HG02884 (cell line): ENCODE data around the gene LILRB3.
A peak's percentile ranks its signal among the peaks of the same experiment; 100 is the strongest.
"Not testable (repeated sequence)": the region's sequence is repeated elsewhere in the genome, so short reads cannot be mapped to it uniquely, and the experiment has no call there.

Source experiments
- ATAC-seq: cut with Tn5 transposase; IDR thresholded peaks from one replicate; pipeline ENCODE4 v1.9.1; 2021; ENCODE audit warnings: mild to moderate bottlenecking, moderate library complexity; ENCODE audit not compliant: unreplicated experiment

LILRB3 gene

GRCh38 chr19:54214217-54214616 is 8.6 kb downstream of the LILRB3 start:
- ATAC-seq, result not testable (repeated sequence)

GRCh38 chr19:54211235-54211634 is 11.6 kb downstream of the LILRB3 start:
- no peak for ATAC-seq

- ATAC-seq, result no peak
Observed at GRCh38 chr19:54209811-54210494, 12.9 kb downstream of the LILRB3 start.

GRCh38 chr19:54209058-54209810 is 13.6 kb downstream of the LILRB3 start:
- ATAC-seq, result no peak

GRCh38 chr19:54208784-54209057 is 14.1 kb downstream of the LILRB3 start:
- ATAC-seq, result no peak

GRCh38 chr19:54207983-54208783 is 14.6 kb downstream of the LILRB3 start:
- ATAC-seq, result peak; percentile 32

- no peak for ATAC-seq
Observed at GRCh38 chr19:54207676-54207982, 15.2 kb downstream of the LILRB3 start.

- not testable (repeated sequence) for ATAC-seq
Observed at GRCh38 chr19:54207193-54207592, 15.6 kb downstream of the LILRB3 start.

GRCh38 chr19:54206831-54207177 is 16.0 kb downstream of the LILRB3 start:
- ATAC-seq, result no peak

- no peak for ATAC-seq
Observed at GRCh38 chr19:54206030-54206830, 16.6 kb downstream of the LILRB3 start.

- no peak for ATAC-seq
Observed at GRCh38 chr19:54204767-54205468, 17.9 kb downstream of the LILRB3 start.

- ATAC-seq, result no peak
Observed at GRCh38 chr19:54203151-54203611, 19.6 kb downstream of the LILRB3 start.

GRCh38 chr19:54201980-54202379 is 20.8 kb downstream of the LILRB3 start:
- ATAC-seq, result no peak

- ATAC-seq, result no peak
Observed at GRCh38 chr19:54201172-54201701, 21.6 kb downstream of the LILRB3 start.

- ATAC-seq, result no peak
Observed at GRCh38 chr19:54199401-54199800, 23.4 kb downstream of the LILRB3 start.

- ATAC-seq, result no peak
Observed at GRCh38 chr19:54197121-54197520, 25.7 kb downstream of the LILRB3 start.

GRCh38 chr19:54196536-54196935 is 26.3 kb downstream of the LILRB3 start:
- no peak for ATAC-seq

- ATAC-seq, result not testable (repeated sequence)
Observed at GRCh38 chr19:54194463-54194862, 28.3 kb downstream of the LILRB3 start.

- ATAC-seq, result no peak
Observed at GRCh38 chr19:54193011-54193410, 29.8 kb downstream of the LILRB3 start.

GRCh38 chr19:54191811-54192453 is 30.9 kb downstream of the LILRB3 start:
- no peak for ATAC-seq
